KOPT-K1 (cell line): ENCODE results near the gene CPT1B.
"Not testable (repeated sequence)": the region's sequence is repeated elsewhere in the genome, so short reads cannot be mapped to it uniquely, and the experiment has no call there.

ENCODE experiments used
- H3K27ac ChIP-seq: fragments of 200-600 bp; sonication (generic); 2 replicates; pipeline ENCODE4 v1.5.1; 2016; ENCODE audit warnings: antibody characterized with exemption, mild to moderate bottlenecking, low read depth, low read length; ENCODE audit not compliant: poor library complexity, severe bottlenecking
- H3K36me3 ChIP-seq: fragments of 200-600 bp; sonication (generic); 2 replicates; pipeline ENCODE4 v1.5.1; 2017; ENCODE audit warnings: antibody characterized with exemption, mild to moderate bottlenecking, low read length, moderate library complexity; ENCODE audit not compliant: insufficient read depth
- H3K9me3 ChIP-seq: fragments of 200-600 bp; sonication (generic); 2 replicates; pipeline ENCODE4 v1.5.1; 2017; ENCODE audit warnings: antibody characterized with exemption, low read length, mild to moderate bottlenecking; ENCODE audit not compliant: insufficient read depth, poor library complexity, severe bottlenecking

Gene CPT1B

GRCh38 chr22:50577987-50578775, at the start of gene CPT1B:
Gene CPT1B (minus strand): TSS chr22:50578427. CDS start chr22:50577915, 512 bp downstream.
- Histone ChIP-seq H3K36me3 (peaks cover 77% of the 10 kb centered on the region), H3K9me3 (no peaks in the 10 kb centered on the region), H3K27ac (no peak within 1 kb of the TSS)

DNA sequence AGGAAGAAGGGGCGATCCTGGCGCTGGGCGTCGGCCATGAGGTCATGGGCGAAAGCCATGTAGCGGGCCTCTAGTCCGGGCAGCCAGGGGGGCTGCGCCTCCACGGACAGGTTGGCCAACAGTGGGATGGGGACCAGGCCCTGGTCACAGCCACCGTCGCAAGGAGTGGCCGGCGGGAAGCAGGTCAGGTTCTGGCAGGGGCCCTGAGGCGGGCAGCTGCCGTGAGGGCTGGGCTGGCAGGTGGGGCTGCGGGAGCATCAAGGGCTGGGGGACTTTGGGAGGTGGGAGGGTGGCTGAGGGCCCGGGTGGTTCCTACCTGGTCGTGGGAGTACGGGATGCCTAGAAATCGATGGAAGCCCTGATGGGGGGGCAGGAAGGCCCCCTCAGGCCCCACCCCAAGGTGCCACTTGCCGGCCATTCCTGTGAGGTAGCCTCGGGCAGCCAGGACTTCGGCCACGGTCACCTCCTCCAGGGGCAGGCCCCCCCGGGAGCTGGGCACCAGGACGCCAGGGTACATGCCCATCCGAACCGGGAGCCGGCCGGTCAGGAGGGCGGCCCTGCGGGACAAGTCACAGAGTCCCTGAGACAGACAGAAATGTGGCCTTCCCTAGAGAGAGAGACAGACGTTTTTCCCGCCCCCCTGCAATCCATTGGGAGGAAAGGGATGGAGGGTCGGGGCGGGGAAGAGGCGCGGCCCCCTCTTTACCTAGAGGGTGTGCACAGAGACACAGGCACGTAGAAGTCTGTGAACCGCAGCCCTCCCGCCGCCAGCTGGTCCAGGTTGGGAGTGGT, 48.8 kb upstream of the CPT1B start:
- H3K9me3 ChIP-seq, result no peaks in the 10 kb centered on the region
- H3K36me3 ChIP-seq, result no peaks in the 10 kb centered on the region
- H3K27ac ChIP-seq, result peak overlapping the region; percentile 75

DNA sequence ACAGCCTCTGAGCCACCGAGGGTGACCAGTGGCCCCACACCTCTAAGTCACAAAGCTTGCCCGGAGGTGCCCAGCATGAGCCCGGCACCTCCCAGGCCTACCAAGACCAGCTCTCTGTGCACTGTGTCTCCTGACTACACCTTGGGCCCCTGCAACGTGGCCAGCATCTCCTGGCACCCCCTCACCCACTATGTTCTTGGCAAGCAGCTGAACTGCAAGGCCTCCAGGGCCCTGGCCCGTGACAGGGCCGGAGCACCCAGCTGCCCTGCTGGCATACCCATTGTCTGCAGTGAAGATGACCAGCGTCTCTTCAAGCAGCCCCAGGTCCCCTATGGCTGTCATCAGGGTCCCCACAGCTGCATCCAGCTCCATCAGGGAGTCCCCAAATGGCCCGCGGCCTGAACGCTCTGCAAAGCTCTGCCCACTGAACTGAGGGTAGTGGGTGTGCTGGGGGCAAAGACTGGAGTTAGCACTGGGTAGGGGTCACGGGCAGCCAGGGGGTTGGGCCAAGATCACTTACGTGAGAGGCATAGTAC, 48.2 kb upstream of the CPT1B start:
- Histone ChIP-seq H3K27ac (no peak overlapping the region), H3K36me3 (no peaks in the 10 kb centered on the region), H3K9me3 (no peaks in the 10 kb centered on the region)

DNA sequence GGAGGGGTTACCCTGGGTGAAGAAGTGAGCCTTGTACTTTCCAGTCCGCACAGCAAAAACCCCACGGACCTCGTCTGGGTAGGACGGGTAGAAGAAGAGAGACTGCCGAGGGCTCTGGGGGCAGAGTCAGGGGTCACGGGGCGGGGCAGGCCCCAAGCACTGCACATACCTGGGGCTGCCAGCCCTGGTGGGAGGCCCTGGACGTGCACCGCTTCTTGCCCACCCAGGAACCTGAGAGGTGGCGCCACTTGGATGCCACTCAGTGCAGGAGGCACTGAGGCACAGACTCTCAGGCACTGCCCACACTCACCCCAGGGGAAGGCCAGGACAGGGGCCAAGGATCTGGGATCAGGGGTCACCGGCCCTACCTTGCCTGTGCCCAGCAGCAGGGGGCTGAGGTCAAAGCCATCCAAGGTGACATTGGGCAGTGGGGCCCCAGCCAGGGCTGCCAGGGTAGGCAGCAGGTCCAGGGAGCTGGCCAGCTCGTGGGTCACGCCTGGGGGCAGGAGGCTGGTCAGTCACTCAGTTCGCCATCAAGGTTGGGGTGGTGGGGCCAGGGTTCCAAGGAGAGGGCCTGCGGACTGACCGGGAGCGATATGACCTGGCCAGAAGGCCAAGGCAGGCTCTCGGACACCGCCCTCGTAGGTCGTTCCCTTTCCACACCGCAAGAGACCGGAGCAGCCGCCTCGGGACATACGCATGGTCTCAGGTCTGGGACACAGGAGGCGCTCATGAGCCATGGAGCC, 47.5 kb upstream of the CPT1B start:
- H3K27ac ChIP-seq, result no peak overlapping the region
- no peaks in the 10 kb centered on the region for H3K36me3 ChIP-seq
- H3K9me3 ChIP-seq, result no peaks in the 10 kb centered on the region

GRCh38 chr22:50625131-50625567, 46.9 kb upstream of the CPT1B start:
- no peaks in the 10 kb centered on the region for H3K9me3 ChIP-seq
- H3K27ac ChIP-seq, result no peak overlapping the region
- H3K36me3 ChIP-seq, result no peaks in the 10 kb centered on the region

- Histone ChIP-seq H3K36me3 (no peaks in the 10 kb centered on the region), H3K27ac (no peak overlapping the region), H3K9me3 (no peaks in the 10 kb centered on the region)
Observed at GRCh38 chr22:50624347-50625130, 46.3 kb upstream of the CPT1B start.

GRCh38 chr22:50622723-50623327, 44.6 kb upstream of the CPT1B start:
- Histone ChIP-seq H3K9me3 (no peaks in the 10 kb centered on the region), H3K36me3 (no peaks in the 10 kb centered on the region), H3K27ac (no peak overlapping the region)

- H3K36me3 ChIP-seq, result no peaks in the 10 kb centered on the region
- no peaks in the 10 kb centered on the region for H3K9me3 ChIP-seq
- peak overlapping the region; percentile 44 for H3K27ac ChIP-seq
Observed at GRCh38 chr22:50621948-50622722, 43.9 kb upstream of the CPT1B start.

DNA sequence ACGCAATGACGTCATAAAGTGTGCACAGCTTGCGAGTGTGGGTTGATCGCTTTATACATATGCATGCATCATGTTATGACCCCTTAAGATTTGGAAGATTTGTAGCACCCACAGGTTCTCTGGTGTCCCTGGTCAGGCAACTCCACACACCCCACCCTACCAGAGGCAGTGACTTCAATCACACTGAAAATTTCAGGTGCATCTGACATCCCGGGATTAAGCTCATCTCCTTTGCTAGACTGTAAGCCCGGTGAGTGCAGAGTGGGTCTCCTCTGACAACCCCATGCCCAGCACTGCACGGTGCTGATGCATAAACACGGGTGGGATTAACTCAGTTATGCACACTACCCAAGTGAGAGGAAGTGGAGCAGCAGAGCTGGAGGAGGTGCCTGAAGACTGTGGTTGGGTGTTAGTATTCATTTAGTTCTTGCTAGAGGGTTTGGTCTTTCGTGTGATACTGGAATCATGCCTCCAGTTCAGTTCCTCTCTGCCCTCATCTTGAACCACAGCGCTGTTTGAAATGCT, 43.2 kb upstream of the CPT1B start:
- H3K27ac ChIP-seq, result peak overlapping the region; percentile 44
- no peaks in the 10 kb centered on the region for H3K36me3 ChIP-seq

GRCh38 chr22:50620593-50621355, 42.5 kb upstream of the CPT1B start:
- no peaks in the 10 kb centered on the region for H3K9me3 ChIP-seq
- H3K27ac ChIP-seq, result peak overlapping the region; percentile 44
- no peaks in the 10 kb centered on the region for H3K36me3 ChIP-seq

More for the DNA sequence above, 43.2 kb upstream of the CPT1B start:
- H3K9me3 ChIP-seq, result no peaks in the 10 kb centered on the region

- not testable (repeated sequence) for H3K36me3 ChIP-seq, H3K9me3 ChIP-seq, H3K27ac ChIP-seq
Observed at GRCh38 chr22:50614296-50614695, 36.1 kb upstream of the CPT1B start.

- no peaks in the 10 kb centered on the region for H3K9me3 ChIP-seq
- no peak overlapping the region for H3K27ac ChIP-seq
Observed at GRCh38 chr22:50613291-50613981, 35.2 kb upstream of the CPT1B start.

More at GRCh38 chr22:50613291-50613981, 35.2 kb upstream of the CPT1B start:
- H3K36me3 ChIP-seq, result no peaks in the 10 kb centered on the region
